PC-3 (cell line): ENCODE data around the gene PNISR. TPM values are rescaled to one million over a fixed set of nuclear protein-coding genes. Genes with fewer than 3 reads are reported as not detected.

Experiments
- ATAC-seq: fragments of 200-7000 bp; cut with Tn5 transposase; 2 replicates; pipeline ENCODE4 v1.9.1; 2020; ENCODE audit warnings: mild to moderate bottlenecking, moderate library complexity
- BruUV-seq: library from RNA; stranded (reverse); fragments of 400-500 nt; replicated peaks from 2 replicates; lab custom pipeline; 2021; lab: Mats Ljungman, UMichigan
- CTCF ChIA-PET: fragments of 300-600 bp; sonication (Branson Sonifier 250); formaldehyde crosslinking; loops from one replicate; lab custom pipeline; 2022; ENCODE audit warnings: antibody characterized with exemption; lab: Charles Lee
- POLR2A ChIA-PET: fragments of 300-600 bp; sonication (Branson Sonifier 250); formaldehyde crosslinking; loops from one replicate; lab custom pipeline; 2022; ENCODE audit warnings: antibody characterized with exemption; ENCODE audit not compliant: unreplicated experiment; lab: Charles Lee
- DNase-seq: peaks from one replicate; pipeline ENCODE4 v3.0.0-alpha.2; 2015
- H2AFZ ChIP-seq: fragments of 300-600 bp; sonication (generic); 2 replicates; pipeline ENCODE4 v1.6.0; 2016; ENCODE audit warnings: antibody characterized with exemption, low read length
- H3F3A ChIP-seq: fragments of 300-600 bp; sonication (generic); one replicate; pipeline ENCODE4 v1.6.0; 2017; ENCODE audit warnings: antibody characterized with exemption, low read length, control low read depth, mild to moderate bottlenecking; ENCODE audit not compliant: unreplicated experiment
- H3K27ac ChIP-seq: fragments of 300-600 bp; sonication (generic); 2 replicates; pipeline ENCODE4 v1.5.1; 2016; ENCODE audit warnings: mild to moderate bottlenecking, low read length
- H3K27me3 ChIP-seq: fragments of 300-600 bp; sonication (generic); 2 replicates; pipeline ENCODE4 v1.6.1; 2016; ENCODE audit warnings: low read length, mixed read lengths
- H3K36me3 ChIP-seq: fragments of 300-600 bp; sonication (generic); 2 replicates; pipeline ENCODE4 v1.6.1; 2016; ENCODE audit warnings: low read depth, mixed run types, low read length, mixed read lengths
- H3K4me1 ChIP-seq: fragments of 300-600 bp; sonication (generic); 2 replicates; pipeline ENCODE4 v1.5.1; 2016; ENCODE audit warnings: low read length; ENCODE audit not compliant: insufficient read depth
- H3K4me2 ChIP-seq: fragments of 300-600 bp; sonication (generic); 2 replicates; pipeline ENCODE4 v1.6.0; 2016; ENCODE audit warnings: low read length
- H3K4me3 ChIP-seq: fragments of 300-600 bp; sonication (generic); 2 replicates; pipeline ENCODE4 v1.5.1; 2016; ENCODE audit warnings: mild to moderate bottlenecking, low read length, mixed read lengths
- H3K79me2 ChIP-seq: fragments of 300-600 bp; sonication (generic); 2 replicates; pipeline ENCODE4 v1.6.1; 2017; ENCODE audit warnings: low read length, mixed read lengths
- H3K9ac ChIP-seq: fragments of 300-600 bp; sonication (generic); 2 replicates; pipeline ENCODE4 v1.6.0; 2016; ENCODE audit warnings: mild to moderate bottlenecking, low read length
- H3K9me2 ChIP-seq: fragments of 300-600 bp; sonication (generic); replicated peaks from 2 replicates; pipeline ENCODE4 v1.6.1; 2016; ENCODE audit warnings: mixed run types, low read length, mixed read lengths
- H3K9me3 ChIP-seq: fragments of 300-600 bp; sonication (generic); 2 replicates; pipeline ENCODE4 v1.6.1; 2016; ENCODE audit warnings: low read length, mixed read lengths
- H4K20me1 ChIP-seq: fragments of 300-600 bp; sonication (generic); 2 replicates; pipeline ENCODE4 v1.6.1; 2016; ENCODE audit warnings: low read length, mixed read lengths
- CTCF ChIP-seq: fragments of 300-600 bp; sonication (generic); conservative IDR thresholded peaks from 2 replicates; pipeline ENCODE4 v1.5.1; 2017; ENCODE audit warnings: antibody characterized with exemption, low read depth, mild to moderate bottlenecking, low read length
- EZH2 ChIP-seq: fragments of 300-600 bp; sonication (generic); IDR thresholded peaks from one replicate; pipeline ENCODE4 v1.6.1; 2017; ENCODE audit warnings: antibody characterized with exemption, mild to moderate bottlenecking, low read length; ENCODE audit not compliant: unreplicated experiment
- EZH2phosphoT487 ChIP-seq: fragments of 300-600 bp; sonication (generic); IDR thresholded peaks from 2 replicates; pipeline ENCODE4 v1.6.1; 2018; ENCODE audit warnings: mild to moderate bottlenecking, antibody characterized with exemption, low read length, borderline replicate concordance
- intact Hi-C: fragments of 100-400 bp; cut with micrococcal nuclease; formaldehyde crosslinking; loops from 2 replicates; pipeline ENCODE4 v1.9.0; 2023
- total RNA-seq: library from RNA; depleted of rRNA; stranded (reverse); fragments of >200 nt; gene quantifications from 2 replicates; pipeline ENCODE4 v1.2.3, GENCODE V29; 2014

The PNISR gene
- total RNA-seq, 1 experiment from 2014 or later, result 42.5 TPM

GRCh38 chr6:99424022-99424421 lies 1.1 kb downstream of the PNISR start:
- peaks cover 44% of the 10 kb centered on the region for H4K20me1 ChIP-seq
- ATAC-seq (no peak), DNase-seq (no peak)
- no peaks in the 10 kb centered on the region for H3K9me3 ChIP-seq
- H2AFZ ChIP-seq, result no peak overlapping the region
- TF ChIP-seq EZH2, result no peak
- TF ChIP-seq CTCF, result no peak
- no peak for TF ChIP-seq EZH2phosphoT487
- no peak overlapping the region for H3K27ac ChIP-seq
- peaks cover 8% of the 10 kb centered on the region; the same call in 1 of the 2 replicates for H3K36me3 ChIP-seq
- peaks cover 84% of the 10 kb centered on the region for H3K79me2 ChIP-seq
- no TSS peak for BruUV-seq
- ChIA-PET CTCF (no interaction called here), POLR2A (interaction anchor here (0.6 kb wide), 1 partner anchor 145 kb away, joined by 3 read pairs; the partner anchor contains the start of gene CCNC)
- H3K27me3 ChIP-seq, result no peaks in the 10 kb centered on the region
- intact Hi-C loops, result loop anchor here (2.0 kb wide), 1 partner anchor 31 kb away; no protein-coding TSS in a partner anchor
- no peaks in the 10 kb centered on the region for H3F3A ChIP-seq
- peaks cover 25% of the 10 kb centered on the region for H3K4me1 ChIP-seq
- H3K4me3 ChIP-seq, result peak overlapping the region; percentile 82
- H3K4me2 ChIP-seq, result peak overlapping the region; percentile 90
- H3K9me2 ChIP-seq, result no peaks in the 10 kb centered on the region
- peak overlapping the region; percentile 97 for H3K9ac ChIP-seq

GRCh38 chr6:99422912-99423311 lies 2.2 kb downstream of the PNISR start:
- no peak for TF ChIP-seq CTCF
- TF ChIP-seq EZH2phosphoT487, result no peak
- TF ChIP-seq EZH2, result no peak
- H3F3A ChIP-seq, result no peaks in the 10 kb centered on the region
- DNase-seq (no peak), ATAC-seq (no peak)
- no peaks in the 10 kb centered on the region for H3K9me2 ChIP-seq
- H3K79me2 ChIP-seq, result peaks cover 89% of the 10 kb centered on the region
- H3K9me3 ChIP-seq, result no peaks in the 10 kb centered on the region
- H3K9ac ChIP-seq, result no peak overlapping the region
- no peak overlapping the region for H3K27ac ChIP-seq
- no TSS peak for BruUV-seq
- peak overlapping the region; percentile 82; the same call in 1 of the 2 replicates for H3K4me3 ChIP-seq
- H4K20me1 ChIP-seq, result peaks cover 44% of the 10 kb centered on the region
- intact Hi-C loops, result no loop called here
- H3K4me2 ChIP-seq, result peak overlapping the region; percentile 90
- no peaks in the 10 kb centered on the region for H3K27me3 ChIP-seq
- peaks cover 8% of the 10 kb centered on the region; the same call in 1 of the 2 replicates for H3K36me3 ChIP-seq
- ChIA-PET POLR2A (no interaction called here), CTCF (no interaction called here)
- H2AFZ ChIP-seq, result no peak overlapping the region
- peaks cover 25% of the 10 kb centered on the region for H3K4me1 ChIP-seq
